ENCODE measurements around the gene ERBIN.

ERBIN gene

DNA sequence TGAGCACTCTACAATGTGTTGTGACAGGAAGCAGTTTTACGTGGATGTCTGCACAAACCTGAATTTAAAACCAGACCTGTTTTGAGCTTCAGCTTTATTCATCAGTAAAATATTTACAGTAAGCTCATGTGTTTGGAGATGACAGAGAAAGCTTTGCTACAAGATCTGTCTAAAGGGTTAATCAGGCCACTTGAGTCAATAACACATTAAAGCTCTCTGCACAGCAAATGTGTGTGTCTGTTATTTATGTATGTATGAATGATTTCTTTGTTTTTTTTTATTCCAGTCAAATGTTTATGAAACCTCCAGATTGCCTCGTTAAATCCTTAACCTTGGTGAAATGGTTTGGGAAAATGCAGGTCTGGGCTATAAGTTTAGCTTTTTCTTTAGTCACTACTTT is 140.5 kb downstream of the ERBIN start:
- no peak for TF ChIP-seq PAX5 (IDR thresholded peaks at IDR 0.05; ENCODE audit: insufficient read depth, low read length, severe bottlenecking)
- no peak for TF ChIP-seq POLR2A (IDR thresholded peaks at IDR 0.05; ENCODE audit: low read depth, low read length)
- TF ChIP-seq TAF1 (IDR thresholded peaks at IDR 0.05; ENCODE audit: low read depth, low read length), result no peak
- TF ChIP-seq SPI1 (IDR thresholded peaks at IDR 0.05; ENCODE audit: low read depth, low read length), result no peak
- no peak for TF ChIP-seq POLR2AphosphoS5 (IDR thresholded peaks at IDR 0.05; ENCODE audit: low read depth, low read length)
- TF ChIP-seq POU2F2 (IDR thresholded peaks at IDR 0.05; ENCODE audit: low read depth, low read length), result no peak
- FAIRE-seq (peak; percentile 78), DNase-seq (ENCODE audit: insufficient read length, low spot score) (no peak)

DNA sequence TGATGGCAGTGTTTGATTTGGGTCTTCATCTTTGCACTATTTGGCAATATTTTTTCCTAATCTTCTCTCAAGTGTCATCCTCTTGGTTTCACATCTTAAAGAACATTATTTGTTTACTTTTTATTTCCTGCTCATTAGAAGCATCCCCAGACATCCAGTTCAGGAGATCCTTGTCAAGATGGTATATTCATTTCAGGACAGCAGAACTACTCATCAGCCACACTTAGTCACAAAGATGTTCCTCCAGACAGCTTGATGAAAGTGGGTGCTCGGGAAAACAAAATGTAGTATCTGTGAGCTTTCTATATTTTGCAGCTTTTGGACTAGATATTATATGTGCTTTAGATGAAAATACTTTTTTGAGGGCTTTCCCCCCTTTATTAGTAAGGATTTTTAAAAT is 145.7 kb downstream of the ERBIN start:
- DNase-seq (ENCODE audit: insufficient read length, low spot score) (no peak), FAIRE-seq (no peak)
- TF ChIP-seq SPI1 (IDR thresholded peaks at IDR 0.05; ENCODE audit: low read depth, low read length) (no peak), TAF1 (IDR thresholded peaks at IDR 0.05; ENCODE audit: low read depth, low read length) (no peak), POU2F2 (IDR thresholded peaks at IDR 0.05; ENCODE audit: low read depth, low read length) (no peak)

DNA sequence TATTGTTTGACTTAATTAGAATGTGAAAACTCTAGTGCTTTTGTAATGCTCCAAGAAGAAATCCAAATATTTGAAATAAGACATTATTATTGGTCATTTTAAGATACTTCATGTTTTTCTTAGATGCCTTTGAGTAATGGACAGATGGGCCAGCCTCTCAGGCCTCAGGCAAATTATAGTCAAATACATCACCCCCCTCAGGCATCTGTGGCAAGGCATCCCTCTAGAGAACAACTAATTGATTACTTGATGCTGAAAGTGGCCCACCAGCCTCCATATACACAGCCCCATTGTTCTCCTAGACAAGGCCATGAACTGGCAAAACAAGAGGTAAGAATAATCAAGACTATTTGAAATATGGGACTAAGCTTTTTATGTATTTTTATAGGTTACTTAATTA is 148.5 kb downstream of the ERBIN start:
- DNase-seq (ENCODE audit: insufficient read length, low spot score), result no peak
- TF ChIP-seq POLR2AphosphoS5 (IDR thresholded peaks at IDR 0.05; ENCODE audit: low read depth, low read length) (no peak), POU2F2 (IDR thresholded peaks at IDR 0.05; ENCODE audit: low read depth, low read length) (no peak), TAF1 (IDR thresholded peaks at IDR 0.05; ENCODE audit: low read depth, low read length) (no peak), SPI1 (IDR thresholded peaks at IDR 0.05; ENCODE audit: low read depth, low read length) (no peak), PAX5 (IDR thresholded peaks at IDR 0.05; ENCODE audit: insufficient read depth, low read length, severe bottlenecking) (no peak), POLR2A (IDR thresholded peaks at IDR 0.05; ENCODE audit: low read depth, low read length) (no peak)
- FAIRE-seq, result no peak

DNA sequence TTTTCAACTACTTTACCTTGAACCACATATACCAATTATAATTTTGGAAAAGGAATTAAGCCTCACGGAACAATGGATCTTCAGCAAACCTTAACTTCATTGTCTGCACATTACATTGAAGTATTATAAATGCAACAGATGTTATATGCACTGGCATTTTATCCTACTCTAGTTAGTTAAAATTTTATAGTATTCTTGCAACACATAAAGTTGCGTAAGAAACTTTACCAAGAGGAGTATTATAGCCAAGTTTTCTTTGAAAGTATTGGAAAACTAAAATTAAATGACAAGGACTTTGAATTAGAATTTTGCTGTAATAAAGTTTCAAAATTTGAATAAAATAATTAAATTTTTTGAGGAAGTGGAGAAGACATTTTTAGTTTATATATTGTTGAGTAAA is 154.3 kb downstream of the ERBIN start:
- no peak for TF ChIP-seq POLR2AphosphoS5 (IDR thresholded peaks at IDR 0.05; ENCODE audit: low read depth, low read length)
- TF ChIP-seq POU2F2 (IDR thresholded peaks at IDR 0.05; ENCODE audit: low read depth, low read length), result no peak
- TF ChIP-seq TAF1 (IDR thresholded peaks at IDR 0.05; ENCODE audit: low read depth, low read length), result no peak
- no peak for TF ChIP-seq PAX5 (IDR thresholded peaks at IDR 0.05; ENCODE audit: insufficient read depth, low read length, severe bottlenecking)
- TF ChIP-seq SPI1 (IDR thresholded peaks at IDR 0.05; ENCODE audit: low read depth, low read length), result no peak
- TF ChIP-seq POLR2A (IDR thresholded peaks at IDR 0.05; ENCODE audit: low read depth, low read length), result no peak

DNA sequence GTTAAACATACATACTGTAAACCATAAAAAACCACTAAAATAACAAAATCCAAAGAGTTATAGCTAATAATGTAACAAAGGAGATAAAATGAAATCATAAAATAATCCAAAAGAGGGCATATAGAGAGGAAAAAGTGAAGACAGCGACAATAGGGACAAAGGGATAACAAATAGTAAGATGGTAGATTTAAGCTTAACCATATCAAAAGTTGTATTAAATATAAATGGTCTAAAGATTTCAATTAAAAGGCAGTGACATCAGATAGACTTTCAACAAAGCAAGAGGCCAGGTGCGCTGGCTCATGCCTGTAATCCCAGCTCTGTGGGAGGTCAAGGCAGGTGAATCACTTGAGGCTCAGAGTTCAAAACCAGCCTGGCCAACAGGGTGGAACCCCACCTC is 163.0 kb downstream of the ERBIN start:
- no peak for TF ChIP-seq POU2F2 (IDR thresholded peaks at IDR 0.05; ENCODE audit: low read depth, low read length)
- TF ChIP-seq POLR2AphosphoS5 (IDR thresholded peaks at IDR 0.05; ENCODE audit: low read depth, low read length), result no peak
- no peak for TF ChIP-seq PAX5 (IDR thresholded peaks at IDR 0.05; ENCODE audit: insufficient read depth, low read length, severe bottlenecking)
- no peak for TF ChIP-seq POLR2A (IDR thresholded peaks at IDR 0.05; ENCODE audit: low read depth, low read length)
- TF ChIP-seq SPI1 (IDR thresholded peaks at IDR 0.05; ENCODE audit: low read depth, low read length), result no peak
- no peak for TF ChIP-seq TAF1 (IDR thresholded peaks at IDR 0.05; ENCODE audit: low read depth, low read length)
- FAIRE-seq (no peak), DNase-seq (ENCODE audit: insufficient read length, low spot score) (no peak)

More for the DNA sequence above, 154.3 kb downstream of the ERBIN start:
- FAIRE-seq, result no peak
- no peak for DNase-seq (ENCODE audit: insufficient read length, low spot score)

DNA sequence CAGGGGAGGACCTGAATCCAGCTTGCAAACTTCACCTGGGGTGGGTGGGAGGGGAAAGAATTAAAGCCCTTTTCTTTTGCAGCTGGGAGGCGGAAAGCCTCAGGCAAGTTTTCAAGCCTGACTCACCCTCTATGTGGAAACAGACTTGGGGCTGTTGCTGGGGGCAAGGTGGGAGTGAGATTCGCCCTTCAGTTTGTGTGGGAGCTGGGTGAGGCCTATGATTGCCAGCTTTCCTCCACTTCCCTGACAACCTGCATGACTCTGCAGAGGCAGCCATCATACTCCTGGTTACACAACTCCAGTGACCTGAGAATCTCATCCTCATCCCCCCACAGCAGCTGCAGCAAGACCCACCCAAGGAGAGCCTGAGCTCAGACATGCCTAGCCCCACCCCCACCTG is 174.5 kb downstream of the ERBIN start:
- TF ChIP-seq PAX5 (IDR thresholded peaks at IDR 0.05; ENCODE audit: insufficient read depth, low read length, severe bottlenecking), result no peak
- no peak for TF ChIP-seq TAF1 (IDR thresholded peaks at IDR 0.05; ENCODE audit: low read depth, low read length)
- no peak for TF ChIP-seq POU2F2 (IDR thresholded peaks at IDR 0.05; ENCODE audit: low read depth, low read length)
- TF ChIP-seq POLR2AphosphoS5 (IDR thresholded peaks at IDR 0.05; ENCODE audit: low read depth, low read length), result no peak
- DNase-seq (ENCODE audit: insufficient read length, low spot score) (no peak), FAIRE-seq (no peak)

DNA sequence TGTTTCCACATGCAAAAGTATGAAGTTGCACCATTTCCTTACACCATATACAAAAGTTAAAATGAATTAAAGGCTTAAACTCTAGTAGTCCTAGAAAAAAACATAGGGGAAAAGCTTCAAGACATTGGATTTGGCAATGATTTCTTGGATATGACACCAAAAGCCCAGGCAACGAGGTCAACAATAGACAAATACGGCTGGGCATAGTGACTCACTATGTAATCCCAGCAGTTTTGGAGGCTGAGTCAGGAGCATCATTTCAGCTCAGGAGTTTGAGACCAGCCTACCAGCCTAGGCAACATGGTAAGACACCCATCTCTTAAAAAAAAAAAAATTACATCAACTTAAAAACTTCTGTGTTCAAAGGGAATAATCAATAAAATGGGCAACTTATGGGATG is 186.8 kb downstream of the ERBIN start:
- DNase-seq (ENCODE audit: insufficient read length, low spot score), result no peak
- FAIRE-seq, result no peak
- TF ChIP-seq TAF1 (IDR thresholded peaks at IDR 0.05; ENCODE audit: low read depth, low read length) (no peak), PAX5 (IDR thresholded peaks at IDR 0.05; ENCODE audit: insufficient read depth, low read length, severe bottlenecking) (no peak), POLR2A (IDR thresholded peaks at IDR 0.05; ENCODE audit: low read depth, low read length) (no peak), POU2F2 (IDR thresholded peaks at IDR 0.05; ENCODE audit: low read depth, low read length) (no peak), POLR2AphosphoS5 (IDR thresholded peaks at IDR 0.05; ENCODE audit: low read depth, low read length) (no peak), SPI1 (IDR thresholded peaks at IDR 0.05; ENCODE audit: low read depth, low read length) (no peak)

DNA sequence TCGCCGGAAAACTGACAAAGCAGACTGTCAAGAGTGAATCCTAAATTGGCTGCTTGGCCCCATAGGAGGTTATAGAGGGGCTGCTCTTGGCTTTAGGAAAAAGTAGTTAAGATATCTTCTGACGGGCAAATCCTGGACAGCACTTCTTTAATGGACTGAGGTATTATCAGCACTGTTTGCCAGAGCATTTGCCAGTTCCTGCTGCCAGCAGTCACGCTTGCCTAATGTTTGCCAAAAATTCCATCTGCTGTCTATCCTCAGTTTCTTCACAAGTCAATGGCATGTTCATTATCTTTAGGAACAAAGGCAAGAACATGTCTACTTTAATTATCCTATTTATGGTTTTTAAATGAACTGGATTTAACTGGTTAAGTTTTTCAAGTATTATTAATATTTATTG is 191.9 kb downstream of the ERBIN start:
- FAIRE-seq (no peak), DNase-seq (ENCODE audit: insufficient read length, low spot score) (no peak)
- no peak for TF ChIP-seq PAX5 (IDR thresholded peaks at IDR 0.05; ENCODE audit: insufficient read depth, low read length, severe bottlenecking)

DNA sequence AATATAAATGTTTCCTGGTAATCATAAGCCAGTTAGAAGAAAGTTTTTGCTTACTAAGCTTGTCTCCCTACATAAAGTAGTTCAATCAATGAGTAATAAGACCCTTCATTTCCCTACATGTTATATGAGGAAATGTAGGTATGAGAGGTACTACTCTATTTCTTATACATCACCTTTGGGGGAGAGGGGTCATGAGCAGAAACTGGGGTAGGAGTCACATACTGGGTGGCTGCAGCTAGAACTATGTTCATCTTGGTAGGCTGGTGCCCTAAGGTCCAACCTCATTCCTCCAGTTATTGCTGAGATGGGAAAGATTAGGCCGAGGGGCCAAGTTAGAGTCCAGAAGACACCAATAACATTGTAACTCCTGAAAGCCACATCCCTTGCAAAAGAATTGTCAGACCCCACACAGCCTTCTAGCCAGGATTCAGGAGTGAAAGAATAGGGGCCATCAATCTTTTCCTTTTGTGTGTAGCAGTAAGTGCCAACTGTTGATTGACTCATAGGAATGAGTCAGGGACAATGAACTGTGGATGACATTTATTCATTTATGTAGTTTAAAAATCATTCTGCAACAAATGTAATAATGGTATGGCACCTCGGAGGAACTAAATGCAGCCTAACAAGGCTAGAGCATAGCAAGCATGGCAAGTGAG is 196.1 kb downstream of the ERBIN start:
- no peak for TF ChIP-seq PAX5 (IDR thresholded peaks at IDR 0.05; ENCODE audit: insufficient read depth, low read length, severe bottlenecking)
- no peak for TF ChIP-seq TAF1 (IDR thresholded peaks at IDR 0.05; ENCODE audit: low read depth, low read length)
- FAIRE-seq, result no peak
- DNase-seq (ENCODE audit: insufficient read length, low spot score), result no peak

DNA sequence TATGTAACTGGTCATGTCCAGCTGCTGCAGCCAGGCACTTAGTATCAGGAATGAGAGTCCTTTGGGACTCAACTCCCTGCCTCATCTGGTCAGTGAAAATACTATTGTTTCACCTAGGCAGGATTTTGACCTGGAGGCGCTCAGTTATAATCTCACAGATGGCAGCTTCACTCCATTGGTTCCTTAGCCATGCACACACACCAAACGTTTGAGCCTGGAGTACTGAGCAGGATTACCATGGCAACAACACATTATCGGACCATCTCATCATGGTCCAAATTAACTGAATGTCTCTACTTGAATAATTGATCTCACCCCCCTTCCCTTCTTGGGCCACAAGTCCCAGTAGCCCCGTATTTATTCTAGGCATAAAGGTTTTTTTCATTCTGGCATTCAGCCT is 202.8 kb downstream of the ERBIN start:
- FAIRE-seq (no peak), DNase-seq (ENCODE audit: insufficient read length, low spot score) (no peak)
- TF ChIP-seq PAX5 (IDR thresholded peaks at IDR 0.05; ENCODE audit: insufficient read depth, low read length, severe bottlenecking), result no peak
- TF ChIP-seq POLR2A (IDR thresholded peaks at IDR 0.05; ENCODE audit: low read depth, low read length), result no peak
- TF ChIP-seq POLR2AphosphoS5 (IDR thresholded peaks at IDR 0.05; ENCODE audit: low read depth, low read length), result no peak
- TF ChIP-seq SPI1 (IDR thresholded peaks at IDR 0.05; ENCODE audit: low read depth, low read length), result no peak
- no peak for TF ChIP-seq TAF1 (IDR thresholded peaks at IDR 0.05; ENCODE audit: low read depth, low read length)
- no peak for TF ChIP-seq POU2F2 (IDR thresholded peaks at IDR 0.05; ENCODE audit: low read depth, low read length)
